DND-41 (cell line): ENCODE data around the gene IFIT2.

Source experiments
- EZH2 ChIP-seq: IDR thresholded peaks from 3 replicates; pipeline ENCODE4 v1.6.1; 2012; ENCODE audit warnings: borderline replicate concordance, low read depth, mild to moderate bottlenecking, moderate library complexity, low read length, inconsistent platforms; ENCODE audit not compliant: severe bottlenecking
- TF ChIP-seq, protein P1 (sequence below): IDR thresholded peaks from 2 replicates; pipeline ENCODE4 v1.5.1; 2012; ENCODE audit warnings: borderline replicate concordance, low read length, moderate library complexity, mild to moderate bottlenecking; ENCODE audit not compliant: poor library complexity, severe bottlenecking; ENCODE audit errors: extremely low read depth

DNA sequence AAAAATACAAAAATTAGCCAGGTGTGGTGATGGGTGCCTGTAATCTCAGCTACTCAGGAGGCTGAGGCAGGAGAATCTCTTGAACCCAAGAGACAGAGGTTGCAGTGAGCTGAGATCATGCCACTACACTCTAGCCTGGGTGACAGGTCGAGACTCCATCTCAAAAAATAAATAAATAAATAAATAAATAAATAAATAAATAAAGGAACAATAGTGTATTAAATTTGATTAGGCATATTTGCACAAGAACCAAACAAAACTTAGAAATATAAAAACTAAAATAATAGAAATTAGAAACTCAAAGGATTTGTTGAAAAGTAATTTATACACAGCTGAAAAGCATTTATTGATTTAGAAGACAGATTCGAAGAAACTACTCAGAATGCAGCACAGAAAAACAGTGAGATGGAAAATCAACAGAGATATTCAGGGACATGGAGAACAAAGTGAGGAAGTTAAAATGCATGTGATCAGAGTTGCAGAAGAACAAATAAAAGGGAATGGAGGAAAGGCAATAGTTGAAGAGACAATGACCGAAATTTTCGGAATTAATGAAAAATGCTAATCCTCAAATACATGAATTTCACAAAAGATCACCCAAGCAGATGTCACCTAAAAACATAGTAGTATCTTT, 43.6 kb downstream of the IFIT2 start:
- TF ChIP-seq, protein P1, sequence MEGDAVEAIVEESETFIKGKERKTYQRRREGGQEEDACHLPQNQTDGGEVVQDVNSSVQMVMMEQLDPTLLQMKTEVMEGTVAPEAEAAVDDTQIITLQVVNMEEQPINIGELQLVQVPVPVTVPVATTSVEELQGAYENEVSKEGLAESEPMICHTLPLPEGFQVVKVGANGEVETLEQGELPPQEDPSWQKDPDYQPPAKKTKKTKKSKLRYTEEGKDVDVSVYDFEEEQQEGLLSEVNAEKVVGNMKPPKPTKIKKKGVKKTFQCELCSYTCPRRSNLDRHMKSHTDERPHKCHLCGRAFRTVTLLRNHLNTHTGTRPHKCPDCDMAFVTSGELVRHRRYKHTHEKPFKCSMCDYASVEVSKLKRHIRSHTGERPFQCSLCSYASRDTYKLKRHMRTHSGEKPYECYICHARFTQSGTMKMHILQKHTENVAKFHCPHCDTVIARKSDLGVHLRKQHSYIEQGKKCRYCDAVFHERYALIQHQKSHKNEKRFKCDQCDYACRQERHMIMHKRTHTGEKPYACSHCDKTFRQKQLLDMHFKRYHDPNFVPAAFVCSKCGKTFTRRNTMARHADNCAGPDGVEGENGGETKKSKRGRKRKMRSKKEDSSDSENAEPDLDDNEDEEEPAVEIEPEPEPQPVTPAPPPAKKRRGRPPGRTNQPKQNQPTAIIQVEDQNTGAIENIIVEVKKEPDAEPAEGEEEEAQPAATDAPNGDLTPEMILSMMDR, result no peak
- TF ChIP-seq EZH2, result no peak
